Keratinocyte (primary cell): ENCODE measurements around the gene TRIM9. TPM values are rescaled to one million over a fixed set of nuclear protein-coding genes. Genes with fewer than 3 reads are reported as not detected.

Source experiments
- DNase-seq: peaks from one replicate; pipeline ENCODE4 v3.0.0-alpha.2; 2011; ENCODE audit warnings: low read depth, missing footprints, low spot score
- FAIRE-seq: peaks from 2 replicates; lab custom pipeline; 2011; peaks lifted over from hg19 to GRCh38; lab: Jason Lieb, UNC
- H2AFZ ChIP-seq: 2 replicates; pipeline ENCODE4 v1.6.0; 2012; ENCODE audit warnings: low read length, control low read depth, inconsistent platforms; ENCODE audit not compliant: control insufficient read depth
- H3K27ac ChIP-seq: 2 replicates; pipeline ENCODE4 v1.5.1; 2011; ENCODE audit warnings: low read length; ENCODE audit not compliant: control insufficient read depth, insufficient read depth
- H3K27me3 ChIP-seq: 3 replicates; pipeline ENCODE4 v1.6.0; 2011; ENCODE audit warnings: low read length; ENCODE audit not compliant: control insufficient read depth, insufficient read depth; ENCODE audit errors: extremely low read depth
- H3K36me3 ChIP-seq, 2 experiments: 2 replicates in 1 of 2; 3 replicates in 1 of 2; pipeline ENCODE4 v1.5.1; 2011; ENCODE audit warnings: low read length in 2 of 2, mild to moderate bottlenecking in 1 of 2; ENCODE audit not compliant: control insufficient read depth in 2 of 2, insufficient read depth in 2 of 2; ENCODE audit errors: extremely low read depth in 1 of 2
- H3K4me1 ChIP-seq: 3 replicates; pipeline ENCODE4 v1.5.1; 2011; ENCODE audit warnings: low read length; ENCODE audit not compliant: control insufficient read depth, insufficient read depth; ENCODE audit errors: extremely low read depth
- H3K4me2 ChIP-seq: 3 replicates; pipeline ENCODE4 v1.6.0; 2011; ENCODE audit warnings: low read depth, low read length; ENCODE audit not compliant: control insufficient read depth, insufficient read depth; ENCODE audit errors: extremely low read depth
- H3K4me3 ChIP-seq, 3 experiments: fragments of 200-600 bp in 1 of 3; sonication (generic) in 1 of 3; 2 replicates in 2 of 3; 3 replicates in 1 of 3; pipeline ENCODE4 v1.5.1; 2011 to 2016; ENCODE audit warnings: low read length in 3 of 3, mild to moderate bottlenecking in 3 of 3, control low read depth in 2 of 3, inconsistent platforms in 1 of 3, low read depth in 1 of 3, mixed read lengths in 1 of 3, mixed run types in 1 of 3, moderate library complexity in 1 of 3; ENCODE audit not compliant: control insufficient read depth in 2 of 3, insufficient read depth in 2 of 3; ENCODE audit errors: extremely low read depth in 1 of 3
- H3K79me2 ChIP-seq: 2 replicates; pipeline ENCODE4 v1.6.0; 2012; ENCODE audit warnings: low read length; ENCODE audit not compliant: control insufficient read depth, insufficient read depth
- H3K9ac ChIP-seq: 3 replicates; pipeline ENCODE4 v1.6.0; 2011; ENCODE audit warnings: low read length; ENCODE audit not compliant: control insufficient read depth, insufficient read depth; ENCODE audit errors: extremely low read depth
- H3K9me1 ChIP-seq: 3 replicates; pipeline ENCODE4 v1.6.0; 2011; ENCODE audit warnings: low read length; ENCODE audit not compliant: control insufficient read depth, insufficient read depth; ENCODE audit errors: extremely low read depth
- H3K9me3 ChIP-seq: 2 replicates; pipeline ENCODE4 v1.5.1; 2012; ENCODE audit warnings: low read depth, low read length; ENCODE audit not compliant: control insufficient read depth
- H4K20me1 ChIP-seq: 3 replicates; pipeline ENCODE4 v1.6.0; 2011; ENCODE audit warnings: low read length; ENCODE audit not compliant: control insufficient read depth, insufficient read depth; ENCODE audit errors: extremely low read depth
- EZH2 ChIP-seq: IDR thresholded peaks from one replicate; pipeline ENCODE4 v1.6.1; 2012; ENCODE audit warnings: inconsistent platforms, mild to moderate bottlenecking, low read length, moderate library complexity
- dilution Hi-C: fragments of 300-500 bp; cut with MboI; formaldehyde crosslinking; loops from one replicate; pipeline ENCODE4 v1.7.0; 2020; ENCODE audit warnings: low sequenced_read_pairs; ENCODE audit not compliant: extremely low pct_ligation_motif_present
- polyA plus RNA-seq, 5 experiments: library from polyadenylated mRNA; depleted of rRNA in 3 of 5; stranded (reverse) in 3 of 5; stranded (forward) in 1 of 5; unstranded in 1 of 5; fragments of >200 nt; gene quantifications; 1 replicate in 1 of 5; 2 replicates in 3 of 5; 3 replicates in 1 of 5; pipeline versions ENCODE4 v1.2.1 to v1.2.3, GENCODE V29; 2011 to 2012; ENCODE audit warnings: missing spikeins in 2 of 5, low read depth in 1 of 5, low replicate concordance in 1 of 5
- TF ChIP-seq, protein P1 (sequence below), 3 experiments: IDR thresholded peaks in 1 of 3; conservative IDR thresholded peaks in 1 of 3; optimal IDR thresholded peaks in 1 of 3; 2 replicates in 2 of 3; 3 replicates in 1 of 3; pipeline versions ENCODE3 to v1.5.1; 2011; ENCODE audit warnings: low read length in 3 of 3, mild to moderate bottlenecking in 3 of 3, moderate library complexity in 2 of 3, control low read depth in 1 of 3, inconsistent platforms in 1 of 3; ENCODE audit not compliant: insufficient read depth in 2 of 3; ENCODE audit errors: extremely low read depth in 1 of 3

Gene TRIM9
- polyA plus RNA-seq, 1 donor (not counting 4 experiments of a cell fraction or from before 2014, with no cell fraction given), result 0.04 TPM

DNA sequence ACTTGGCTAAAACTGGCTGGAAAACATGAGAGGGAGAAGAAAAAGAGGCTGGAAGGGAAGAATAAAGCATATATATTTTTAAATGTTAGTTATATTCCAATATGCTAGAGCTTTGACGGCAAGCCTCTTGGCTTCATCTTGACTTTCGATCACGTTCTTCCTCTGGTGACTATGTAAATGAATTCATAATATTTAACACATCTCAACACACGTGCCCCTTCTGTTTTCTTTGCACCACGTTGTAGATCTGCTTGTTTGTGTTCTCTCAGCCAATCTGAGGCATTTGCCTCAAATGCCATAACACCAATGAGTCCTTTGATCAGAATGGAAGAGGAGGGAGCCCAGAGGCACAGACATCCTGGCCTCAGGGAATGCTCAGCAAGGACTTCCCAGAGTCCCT lies 45.4 kb upstream of the TRIM9 start:
- Histone ChIP-seq H3K9me3 (no peaks in the 10 kb centered on the region), H3K4me3 (no peak overlapping the region), H3K9me1 (no peaks in the 10 kb centered on the region), H4K20me1 (no peaks in the 10 kb centered on the region), H3K4me1 (no peaks in the 10 kb centered on the region), H3K36me3 (no peaks in the 10 kb centered on the region), H3K27ac (no peak overlapping the region), H3K4me2 (no peak overlapping the region), H3K79me2 (no peaks in the 10 kb centered on the region), H3K27me3 (no peaks in the 10 kb centered on the region), H2AFZ (no peak overlapping the region), H3K9ac (no peak overlapping the region)
- dilution Hi-C loops, result no loop called here
- no peak for FAIRE-seq
- no peak for DNase-seq
- TF ChIP-seq, protein P1, sequence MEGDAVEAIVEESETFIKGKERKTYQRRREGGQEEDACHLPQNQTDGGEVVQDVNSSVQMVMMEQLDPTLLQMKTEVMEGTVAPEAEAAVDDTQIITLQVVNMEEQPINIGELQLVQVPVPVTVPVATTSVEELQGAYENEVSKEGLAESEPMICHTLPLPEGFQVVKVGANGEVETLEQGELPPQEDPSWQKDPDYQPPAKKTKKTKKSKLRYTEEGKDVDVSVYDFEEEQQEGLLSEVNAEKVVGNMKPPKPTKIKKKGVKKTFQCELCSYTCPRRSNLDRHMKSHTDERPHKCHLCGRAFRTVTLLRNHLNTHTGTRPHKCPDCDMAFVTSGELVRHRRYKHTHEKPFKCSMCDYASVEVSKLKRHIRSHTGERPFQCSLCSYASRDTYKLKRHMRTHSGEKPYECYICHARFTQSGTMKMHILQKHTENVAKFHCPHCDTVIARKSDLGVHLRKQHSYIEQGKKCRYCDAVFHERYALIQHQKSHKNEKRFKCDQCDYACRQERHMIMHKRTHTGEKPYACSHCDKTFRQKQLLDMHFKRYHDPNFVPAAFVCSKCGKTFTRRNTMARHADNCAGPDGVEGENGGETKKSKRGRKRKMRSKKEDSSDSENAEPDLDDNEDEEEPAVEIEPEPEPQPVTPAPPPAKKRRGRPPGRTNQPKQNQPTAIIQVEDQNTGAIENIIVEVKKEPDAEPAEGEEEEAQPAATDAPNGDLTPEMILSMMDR (optimal IDR thresholded peaks at IDR 0.05 in 1 of 3, IDR thresholded peaks at IDR 0.05 in 1 of 3, conservative IDR thresholded peaks at IDR 0.05 in 1 of 3; ENCODE audit: extremely low read depth in 1 of 3, insufficient read depth in 2 of 3, low read length in 3 of 3), result no peak
- TF ChIP-seq EZH2, result no peak

DNA sequence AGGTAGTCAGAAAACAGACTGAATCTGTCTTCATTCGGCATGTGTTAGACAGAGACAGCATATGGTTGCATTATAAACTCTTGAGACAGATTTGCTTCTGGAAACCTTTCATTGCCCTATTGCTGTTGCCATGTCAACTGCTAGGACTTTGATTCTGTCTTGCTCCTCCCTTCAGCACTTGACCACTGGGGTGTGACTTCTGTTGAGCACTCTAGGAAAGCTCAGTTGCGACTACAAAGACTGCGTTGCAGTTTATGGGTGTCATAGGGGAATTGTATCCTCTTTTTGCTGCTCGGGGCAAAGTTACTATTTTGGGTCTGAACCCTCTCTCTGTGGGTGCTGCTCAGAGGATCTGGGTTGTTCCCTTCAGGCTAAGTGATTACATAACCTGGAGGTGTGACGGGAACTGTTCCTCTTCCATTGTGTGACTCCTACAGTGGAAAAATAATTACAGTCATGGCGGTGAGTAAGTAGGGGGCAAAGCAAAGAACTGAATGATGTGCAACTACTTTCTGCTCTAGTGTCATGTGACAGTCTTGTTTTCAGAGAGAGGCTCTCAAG lies 44.3 kb upstream of the TRIM9 start:
- dilution Hi-C loops, result no loop called here
- no peak for DNase-seq
- H3K27me3 ChIP-seq, result no peaks in the 10 kb centered on the region
- no peak overlapping the region for H3K4me2 ChIP-seq
- H3K4me3 ChIP-seq, result no peak overlapping the region
- H3K27ac ChIP-seq, result no peak overlapping the region
- H3K4me1 ChIP-seq, result no peaks in the 10 kb centered on the region
- no peak overlapping the region for H2AFZ ChIP-seq
- TF ChIP-seq, protein P1 (optimal IDR thresholded peaks at IDR 0.05 in 1 of 3, IDR thresholded peaks at IDR 0.05 in 1 of 3, conservative IDR thresholded peaks at IDR 0.05 in 1 of 3; ENCODE audit: extremely low read depth in 1 of 3, insufficient read depth in 2 of 3, low read length in 3 of 3), result no peak
- H3K79me2 ChIP-seq, result no peaks in the 10 kb centered on the region
- H3K9ac ChIP-seq, result no peak overlapping the region
- H3K36me3 ChIP-seq, result no peaks in the 10 kb centered on the region
- no peaks in the 10 kb centered on the region for H4K20me1 ChIP-seq
- no peaks in the 10 kb centered on the region for H3K9me3 ChIP-seq
- no peak for FAIRE-seq
- no peaks in the 10 kb centered on the region for H3K9me1 ChIP-seq
